ENCODE data around the gene ZC3H7B.

ZC3H7B gene

DNA sequence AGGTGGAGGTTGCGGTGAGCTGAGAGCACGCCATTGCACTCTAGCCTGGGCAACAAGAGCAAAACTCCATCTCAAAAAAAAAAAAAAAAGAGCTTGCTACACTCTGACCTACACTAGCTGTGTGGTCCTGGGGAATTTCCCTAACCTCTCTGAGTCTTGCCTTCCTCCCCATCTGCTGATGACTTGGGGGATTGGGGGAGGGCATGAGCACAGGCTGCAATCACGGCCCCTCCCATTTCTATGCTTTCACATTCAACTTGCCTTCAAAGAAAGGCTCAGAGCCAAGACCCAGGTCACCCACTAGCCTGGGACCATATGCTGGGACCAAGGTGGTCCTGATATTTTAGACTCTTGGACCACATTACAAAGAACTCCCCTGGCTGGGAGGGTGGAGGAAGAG lies 40.7 kb downstream of the ZC3H7B start:
- DNase-seq (ENCODE audit: low spot score), result peak; percentile 76
- TF ChIP-seq, protein P1, sequence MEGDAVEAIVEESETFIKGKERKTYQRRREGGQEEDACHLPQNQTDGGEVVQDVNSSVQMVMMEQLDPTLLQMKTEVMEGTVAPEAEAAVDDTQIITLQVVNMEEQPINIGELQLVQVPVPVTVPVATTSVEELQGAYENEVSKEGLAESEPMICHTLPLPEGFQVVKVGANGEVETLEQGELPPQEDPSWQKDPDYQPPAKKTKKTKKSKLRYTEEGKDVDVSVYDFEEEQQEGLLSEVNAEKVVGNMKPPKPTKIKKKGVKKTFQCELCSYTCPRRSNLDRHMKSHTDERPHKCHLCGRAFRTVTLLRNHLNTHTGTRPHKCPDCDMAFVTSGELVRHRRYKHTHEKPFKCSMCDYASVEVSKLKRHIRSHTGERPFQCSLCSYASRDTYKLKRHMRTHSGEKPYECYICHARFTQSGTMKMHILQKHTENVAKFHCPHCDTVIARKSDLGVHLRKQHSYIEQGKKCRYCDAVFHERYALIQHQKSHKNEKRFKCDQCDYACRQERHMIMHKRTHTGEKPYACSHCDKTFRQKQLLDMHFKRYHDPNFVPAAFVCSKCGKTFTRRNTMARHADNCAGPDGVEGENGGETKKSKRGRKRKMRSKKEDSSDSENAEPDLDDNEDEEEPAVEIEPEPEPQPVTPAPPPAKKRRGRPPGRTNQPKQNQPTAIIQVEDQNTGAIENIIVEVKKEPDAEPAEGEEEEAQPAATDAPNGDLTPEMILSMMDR (IDR thresholded peaks at IDR 0.05; ENCODE audit: extremely low read depth, missing control alignments), result no peak

DNA sequence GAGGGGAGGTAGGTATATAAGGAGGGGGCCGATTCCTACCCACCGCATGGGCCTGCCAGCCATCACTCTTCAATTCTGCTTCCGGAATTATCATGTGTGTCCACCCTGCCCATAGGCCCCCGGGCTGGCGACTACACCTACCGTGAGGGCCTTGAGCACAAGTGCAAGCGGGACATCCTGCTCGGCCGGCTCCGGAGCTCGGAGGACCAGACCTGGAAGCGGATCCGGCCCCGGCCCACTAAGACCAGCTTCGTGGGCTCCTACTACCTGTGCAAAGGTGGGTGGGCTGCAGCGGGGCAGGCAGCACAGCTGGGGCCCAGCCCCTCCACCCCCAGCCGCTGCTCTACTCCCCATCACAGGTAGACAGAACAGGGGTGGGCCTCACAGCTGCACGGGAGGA lies 42.0 kb downstream of the ZC3H7B start:
- DNase-seq (ENCODE audit: low spot score), result no peak
- TF ChIP-seq, protein P1 (IDR thresholded peaks at IDR 0.05; ENCODE audit: extremely low read depth, missing control alignments), result no peak

DNA sequence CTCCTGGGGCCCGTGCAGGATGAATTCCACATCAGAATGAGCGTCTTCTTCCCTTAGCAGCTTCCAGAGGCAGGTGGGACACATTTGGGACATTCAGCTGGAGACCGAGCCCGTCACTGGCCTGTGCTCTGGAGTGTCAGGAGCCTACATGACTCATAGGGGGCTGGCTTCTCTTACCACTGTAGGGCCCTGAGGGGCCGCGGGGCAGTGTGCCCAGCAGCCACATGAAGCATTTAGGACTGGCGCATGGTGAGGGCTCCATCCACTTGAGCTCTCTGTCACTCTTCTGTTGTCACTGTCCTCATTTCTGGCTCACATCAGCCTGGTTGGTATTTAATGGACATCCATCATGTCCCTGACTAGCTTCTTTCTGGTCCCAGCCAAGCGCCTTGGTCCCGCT lies 42.4 kb downstream of the ZC3H7B start:
- TF ChIP-seq, protein P1 (IDR thresholded peaks at IDR 0.05; ENCODE audit: extremely low read depth, missing control alignments), result no peak
- DNase-seq (ENCODE audit: low spot score), result no peak

GRCh38 chr22:41344189-41344788 lies 43.0 kb downstream of the ZC3H7B start:
- DNase-seq (ENCODE audit: low spot score), result no peak
- TF ChIP-seq, protein P1 (IDR thresholded peaks at IDR 0.05; ENCODE audit: extremely low read depth, missing control alignments), result no peak

DNA sequence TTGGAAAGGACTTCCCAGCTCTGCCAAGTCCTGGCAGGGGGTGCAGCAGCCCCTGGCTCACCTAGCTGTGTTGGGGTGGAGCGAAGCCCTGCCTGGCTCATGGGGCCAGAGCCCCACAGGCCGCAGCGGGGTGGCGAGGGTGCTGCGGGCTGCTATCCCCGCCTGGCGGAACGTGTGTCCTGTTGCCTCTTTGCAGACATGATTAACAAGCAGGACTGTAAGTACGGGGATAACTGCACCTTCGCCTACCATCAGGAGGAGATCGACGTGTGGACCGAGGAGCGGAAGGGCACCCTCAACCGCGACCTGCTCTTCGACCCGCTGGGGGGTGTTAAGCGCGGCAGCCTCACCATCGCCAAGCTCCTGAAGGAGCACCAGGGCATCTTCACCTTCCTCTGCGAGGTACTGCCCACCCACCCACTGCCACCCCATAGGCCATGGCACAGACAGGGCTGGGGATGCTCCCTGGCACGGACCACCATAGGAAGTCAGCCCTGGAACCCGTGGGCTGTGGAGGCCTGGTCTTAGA lies 44.5 kb downstream of the ZC3H7B start:
- no peak for DNase-seq (ENCODE audit: low spot score)
- TF ChIP-seq, protein P1 (IDR thresholded peaks at IDR 0.05; ENCODE audit: extremely low read depth, missing control alignments), result no peak

DNA sequence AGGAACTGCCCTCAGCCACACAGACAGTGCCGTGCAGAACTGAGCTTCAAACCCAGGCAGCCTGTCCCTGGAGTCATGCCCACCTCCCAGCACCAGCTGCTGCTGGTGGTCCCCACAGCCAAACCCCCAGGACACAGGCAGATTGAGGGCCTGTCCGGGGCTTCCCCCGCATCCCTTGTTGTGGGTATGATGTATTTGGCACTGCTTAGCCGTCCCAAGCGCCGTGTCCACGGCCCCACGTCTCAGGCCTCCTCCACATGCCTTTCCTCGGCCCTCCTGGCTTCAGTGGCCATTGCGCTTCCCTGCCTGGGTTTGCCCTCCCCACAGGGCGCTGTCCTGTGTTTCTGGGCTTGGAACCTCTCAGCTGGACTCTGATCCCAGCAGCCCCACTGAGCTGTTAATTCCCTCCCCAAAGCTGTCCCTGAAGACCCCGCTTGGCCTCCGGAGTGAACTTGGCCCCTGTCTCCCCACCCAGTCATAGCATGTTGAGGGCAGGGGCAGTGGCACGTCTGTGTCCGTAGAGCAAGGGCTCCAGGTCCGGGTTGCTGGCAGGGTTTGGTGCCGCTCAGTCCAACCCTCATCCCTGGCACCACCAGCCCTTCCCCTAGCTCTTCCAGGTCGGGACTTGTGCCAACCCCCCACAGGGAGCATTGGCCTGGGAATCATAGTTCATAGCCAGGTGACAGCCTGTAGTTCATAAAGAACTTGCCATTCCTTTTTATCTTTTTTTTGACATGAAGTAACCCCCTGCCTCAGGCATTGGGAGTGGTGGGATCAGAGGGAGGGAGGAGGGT lies 45.9 kb downstream of the ZC3H7B start:
- DNase-seq (ENCODE audit: low spot score), result no peak
- TF ChIP-seq, protein P1 (IDR thresholded peaks at IDR 0.05; ENCODE audit: extremely low read depth, missing control alignments), result no peak

- DNase-seq (ENCODE audit: low spot score), result no peak
- TF ChIP-seq, protein P1 (IDR thresholded peaks at IDR 0.05; ENCODE audit: extremely low read depth, missing control alignments), result no peak
Measured at GRCh38 chr22:41348964-41349484, 47.7 kb downstream of the ZC3H7B start.
